Testis (tissue), 3 donors: ENCODE measurements around the gene PYGB. TPM values are rescaled to one million over a fixed set of nuclear protein-coding genes. Genes with fewer than 3 reads are reported as not detected.

Experiments used
- DNase-seq: peaks from one replicate; pipeline ENCODE4 v3.0.0-alpha.2; 2019
- H3K27ac ChIP-seq, 2 donors: fragments of 200-600 bp; sonication (generic); one replicate each; pipeline ENCODE4 v1.5.1; 2019
- H3K27me3 ChIP-seq: fragments of 200-600 bp; sonication (generic); one replicate; pipeline ENCODE4 v1.5.1; 2019
- H3K36me3 ChIP-seq: fragments of 200-600 bp; sonication (generic); one replicate; pipeline ENCODE4 v1.5.1; 2017; ENCODE audit warnings: low read depth; ENCODE audit errors: missing control alignments
- H3K4me1 ChIP-seq: fragments of 200-600 bp; sonication (generic); one replicate; pipeline ENCODE4 v1.5.1; 2019
- H3K4me3 ChIP-seq, 2 donors: fragments of 200-600 bp; sonication (generic); one replicate each; pipeline ENCODE4 v1.5.1; 2017 to 2019
- H3K9me3 ChIP-seq: fragments of 200-600 bp; sonication (generic); one replicate; pipeline ENCODE4 v1.5.1; 2017
- POLR2A ChIP-seq: fragments of 450-650 bp; IDR thresholded peaks from one replicate; pipeline ENCODE4 v1.6.1; 2017; ENCODE audit warnings: antibody characterized with exemption, mild to moderate bottlenecking, moderate library complexity
- WGBS, 2 donors: methylation state at CpG; one replicate each; pipeline ENCODE4 v1.1.5; 2018; 5-methylcytosine and 5-hydroxymethylcytosine counted together
- intact Hi-C: fragments of 100-400 bp; cut with DNase I; formaldehyde crosslinking; loops from one replicate; pipeline ENCODE4 v1.15.1; 2023; ENCODE audit warnings: low total_unique reads
- polyA plus RNA-seq: library from polyadenylated mRNA; stranded (reverse); fragments of 350-450 nt; fragmentation: Illumina TruSeq; extraction: RNeasy Lipid Tissue Mini Kit (QIAGEN cat#74804); gene quantifications from one replicate; pipeline ENCODE4 v1.2.3, GENCODE V29; 2014; ENCODE audit warnings: low read depth, low replicate concordance; ENCODE audit not compliant: insufficient read depth
- total RNA-seq, 2 donors: library from RNA; depleted of rRNA; stranded (reverse); fragments of >200 nt; gene quantifications; one replicate each; pipeline ENCODE4 v1.2.3, GENCODE V29; 2016
- TF ChIP-seq, protein P1 (sequence below), 3 experiments: fragments of 450-650 bp in 2 of 3; fragments of 200-600 bp in 1 of 3; sonication (generic) in 1 of 3; IDR thresholded peaks; one replicate each; pipeline ENCODE4 v1.5.1; 2016 to 2019; ENCODE audit warnings: antibody characterized with exemption in 3 of 3, mild to moderate bottlenecking in 2 of 3, moderate library complexity in 1 of 3

The PYGB gene
- total and polyA plus RNA-seq, 3 donors from 2014 or later: 50.8 to 91.5 (median 91.5) TPM

DNA sequence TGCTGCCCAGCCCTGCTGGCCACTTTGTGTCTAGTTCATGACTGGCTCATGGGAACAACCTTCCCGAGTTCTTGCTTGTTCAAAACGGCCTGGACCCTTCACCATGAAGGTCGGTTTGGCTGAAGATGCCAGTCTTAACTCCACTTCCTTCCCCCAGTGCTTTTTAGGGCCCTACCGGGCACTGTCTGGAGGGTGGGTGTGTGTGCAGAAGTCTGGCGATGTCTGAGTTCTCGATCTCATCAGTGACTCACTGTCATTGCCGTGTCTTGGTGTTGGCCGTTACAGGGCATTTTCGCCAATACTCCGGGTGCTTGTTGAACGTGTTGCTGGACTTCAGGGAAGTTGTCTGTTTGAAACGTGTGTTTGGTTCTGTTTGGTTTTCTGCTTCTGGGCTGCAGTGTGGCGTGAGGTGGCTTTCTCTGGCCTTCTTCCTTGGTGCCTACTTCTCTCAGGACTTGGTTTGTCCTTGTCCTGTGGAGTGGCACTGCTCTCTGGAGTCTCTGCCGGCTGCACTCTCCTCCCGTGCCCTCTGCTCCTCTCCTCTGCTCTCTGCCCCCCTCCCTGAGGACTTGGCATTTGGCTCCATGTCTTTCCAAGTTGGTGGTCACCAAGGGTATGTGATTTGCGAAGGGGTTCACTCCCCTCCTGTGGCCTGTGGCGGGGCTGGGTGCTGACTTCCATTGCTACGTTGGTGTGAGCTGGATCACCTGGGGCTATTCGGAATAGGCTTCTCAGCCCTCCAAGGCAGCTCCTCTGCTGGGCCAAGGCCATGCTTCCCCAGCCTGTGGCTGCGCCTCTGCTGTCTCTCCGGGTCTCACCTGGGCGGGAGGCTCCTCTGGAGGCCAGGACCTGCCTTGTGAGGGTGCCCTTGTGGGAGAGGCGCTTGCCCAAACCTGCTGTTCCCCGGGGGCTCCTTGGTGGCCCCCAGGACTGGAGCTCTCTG lies 38.2 kb downstream of the PYGB start:
- peaks cover 2% of the 10 kb centered on the region for H3K4me1 ChIP-seq
- H3K36me3 ChIP-seq: no peaks in the 10 kb centered on the region
- intact Hi-C loops: no loop called here
- H3K9me3 ChIP-seq: no peaks in the 10 kb centered on the region
- DNase-seq: no peak
- no peak overlapping the region for H3K27ac ChIP-seq
- H3K27me3 ChIP-seq: no peaks in the 10 kb centered on the region
- no peak overlapping the region for H3K4me3 ChIP-seq
- no peak for TF ChIP-seq POLR2A
- TF ChIP-seq, protein P1, sequence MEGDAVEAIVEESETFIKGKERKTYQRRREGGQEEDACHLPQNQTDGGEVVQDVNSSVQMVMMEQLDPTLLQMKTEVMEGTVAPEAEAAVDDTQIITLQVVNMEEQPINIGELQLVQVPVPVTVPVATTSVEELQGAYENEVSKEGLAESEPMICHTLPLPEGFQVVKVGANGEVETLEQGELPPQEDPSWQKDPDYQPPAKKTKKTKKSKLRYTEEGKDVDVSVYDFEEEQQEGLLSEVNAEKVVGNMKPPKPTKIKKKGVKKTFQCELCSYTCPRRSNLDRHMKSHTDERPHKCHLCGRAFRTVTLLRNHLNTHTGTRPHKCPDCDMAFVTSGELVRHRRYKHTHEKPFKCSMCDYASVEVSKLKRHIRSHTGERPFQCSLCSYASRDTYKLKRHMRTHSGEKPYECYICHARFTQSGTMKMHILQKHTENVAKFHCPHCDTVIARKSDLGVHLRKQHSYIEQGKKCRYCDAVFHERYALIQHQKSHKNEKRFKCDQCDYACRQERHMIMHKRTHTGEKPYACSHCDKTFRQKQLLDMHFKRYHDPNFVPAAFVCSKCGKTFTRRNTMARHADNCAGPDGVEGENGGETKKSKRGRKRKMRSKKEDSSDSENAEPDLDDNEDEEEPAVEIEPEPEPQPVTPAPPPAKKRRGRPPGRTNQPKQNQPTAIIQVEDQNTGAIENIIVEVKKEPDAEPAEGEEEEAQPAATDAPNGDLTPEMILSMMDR (IDR thresholded peaks at IDR 0.05): no peak
- 90 to 93% methylated on average over 17 to 24 of the region's 24 CpGs for WGBS, 2 donors

DNA sequence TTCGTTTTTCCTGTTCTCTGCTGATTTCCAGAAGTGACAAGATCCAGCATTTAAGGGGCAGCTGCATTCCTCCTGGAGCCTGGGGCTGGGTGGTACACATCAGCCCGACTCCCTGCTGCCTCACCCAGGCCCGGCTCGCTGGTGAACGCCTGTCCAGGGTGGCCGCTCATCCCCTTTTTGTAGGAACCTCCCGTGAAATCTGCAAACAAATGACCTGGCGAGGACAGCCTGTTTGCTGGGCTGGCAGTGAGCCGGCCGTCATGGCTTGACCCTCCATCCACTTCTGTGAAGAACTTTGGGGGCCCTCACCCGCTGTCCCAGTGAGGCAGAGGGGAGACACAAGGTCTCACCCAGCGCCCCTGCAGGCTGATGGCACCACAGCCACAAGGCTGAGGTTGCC lies 39.0 kb downstream of the PYGB start:
- TF ChIP-seq, protein P1 (IDR thresholded peaks at IDR 0.05): no peak
- no peak for TF ChIP-seq POLR2A
- no peaks in the 10 kb centered on the region for H3K36me3 ChIP-seq
- no peak for DNase-seq
- intact Hi-C loops: no loop called here
- H3K27me3 ChIP-seq: no peaks in the 10 kb centered on the region
- H3K27ac ChIP-seq: no peak overlapping the region
- H3K4me3 ChIP-seq: no peak overlapping the region
- WGBS, 2 donors: 91 to 100% methylated on average over 10 to 12 of the region's 12 CpGs
- H3K4me1 ChIP-seq: peaks cover 10% of the 10 kb centered on the region
- H3K9me3 ChIP-seq: no peaks in the 10 kb centered on the region

DNA sequence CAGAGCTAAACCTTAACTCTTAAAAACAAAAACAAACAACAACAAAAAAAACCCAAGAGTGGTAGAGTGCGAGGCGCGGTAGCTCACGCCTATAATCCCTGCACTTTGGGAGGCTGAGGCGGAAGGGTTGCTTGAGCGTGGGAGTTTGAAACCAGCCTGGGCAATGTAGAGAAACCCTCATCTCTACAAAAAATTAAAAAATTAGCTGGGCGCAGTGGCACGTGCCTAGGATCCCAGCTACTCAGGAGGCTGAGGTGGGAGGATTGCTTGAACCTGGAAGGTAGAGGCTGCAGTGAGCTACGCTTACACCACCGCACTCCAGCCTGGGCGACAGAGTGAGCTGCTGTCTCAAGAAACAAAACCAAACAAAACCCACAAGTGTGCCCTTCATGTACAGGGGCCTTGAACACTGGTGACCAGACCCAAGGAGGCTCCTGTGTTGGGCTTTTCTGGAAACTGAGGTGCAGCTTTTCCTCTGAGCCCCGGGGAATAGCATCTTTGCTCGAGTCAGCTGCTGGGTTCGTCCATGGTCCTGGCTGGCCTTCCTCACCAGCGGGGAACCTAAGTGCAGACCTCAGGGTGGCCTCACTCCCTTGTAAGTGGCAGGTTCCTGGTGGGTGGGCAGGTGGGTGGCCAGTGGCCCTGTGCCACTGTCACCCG lies 39.9 kb downstream of the PYGB start:
- WGBS, 2 donors: 93% methylated on average over 11 to 16 of the region's 16 CpGs
- Histone ChIP-seq H3K9me3 (no peaks in the 10 kb centered on the region), H3K27ac (no peak overlapping the region), H3K36me3 (no peaks in the 10 kb centered on the region), H3K4me1 (peaks cover 12% of the 10 kb centered on the region), H3K27me3 (no peaks in the 10 kb centered on the region), H3K4me3 (no peak overlapping the region)
- no peak for DNase-seq
- TF ChIP-seq, protein P1 (IDR thresholded peaks at IDR 0.05): no peak
- TF ChIP-seq POLR2A: no peak
- intact Hi-C loops: no loop called here

DNA sequence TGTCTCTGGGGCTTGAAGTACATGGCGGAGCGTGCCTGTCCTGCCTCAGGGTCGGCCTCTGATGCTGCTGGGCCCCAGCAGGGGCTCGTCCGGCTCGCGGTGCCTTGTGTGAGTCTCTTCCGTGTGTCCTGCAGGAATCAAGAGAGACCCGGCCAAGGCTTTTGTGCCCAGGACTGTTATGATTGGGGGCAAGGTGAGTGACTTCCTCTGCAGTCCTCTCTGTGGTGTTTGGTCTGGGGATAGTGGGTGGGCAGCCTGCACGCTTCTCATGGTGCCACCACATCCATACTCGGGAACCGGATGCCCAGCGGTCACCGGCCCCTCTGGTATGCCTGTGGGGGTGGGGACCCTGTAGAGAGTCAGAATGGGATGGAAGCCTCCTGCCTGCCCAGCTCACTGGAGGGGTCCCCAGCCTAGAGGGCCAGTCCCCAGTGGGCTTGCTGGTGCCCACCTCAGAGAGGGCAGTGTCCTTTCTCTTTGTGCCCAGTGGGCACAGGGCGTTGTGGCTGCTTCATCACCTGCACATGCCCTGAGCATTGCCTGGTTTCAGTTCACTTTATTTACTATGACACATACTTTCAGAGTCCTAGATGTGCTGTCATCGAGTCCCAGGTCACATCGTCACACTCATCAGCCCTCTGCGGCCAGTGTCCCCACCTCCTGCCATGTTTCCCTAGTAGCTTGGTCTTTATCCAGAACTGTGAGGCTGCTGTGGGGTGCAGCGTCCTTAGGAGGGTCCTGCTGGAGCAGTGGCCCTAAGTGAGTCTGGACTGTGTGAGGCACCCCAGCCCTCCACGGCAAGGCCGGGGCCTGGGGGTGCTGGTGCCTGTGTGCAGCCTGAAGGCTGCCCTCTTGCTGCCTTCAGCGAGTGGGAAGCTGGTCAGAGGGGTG lies 40.7 kb downstream of the PYGB start:
- Histone ChIP-seq H3K27me3 (no peaks in the 10 kb centered on the region), H3K4me1 (peaks cover 12% of the 10 kb centered on the region), H3K4me3 (no peak overlapping the region), H3K9me3 (no peaks in the 10 kb centered on the region), H3K27ac (no peak overlapping the region), H3K36me3 (no peaks in the 10 kb centered on the region)
- TF ChIP-seq POLR2A: no peak
- TF ChIP-seq, protein P1 (IDR thresholded peaks at IDR 0.05): no peak
- intact Hi-C loops: no loop called here
- WGBS, 2 donors: 92 to 93% methylated on average over 12 to 22 of the region's 22 CpGs
- DNase-seq: no peak
